CD14-positive monocyte (primary cell): ENCODE data around the gene HOXB3. TPM values are rescaled to one million over a fixed set of nuclear protein-coding genes. Genes with fewer than 3 reads are reported as not detected.
A peak's percentile ranks its signal among the peaks of the same experiment; 100 is the strongest.

Experiments
- DNase-seq, 3 donors: peaks; one replicate each; pipeline ENCODE4 v3.0.0-alpha.2; 2011 to 2022
- H2AFZ ChIP-seq: 2 replicates; pipeline ENCODE4 v1.6.0; 2012; ENCODE audit warnings: mild to moderate bottlenecking, low read depth, low read length, inconsistent platforms; ENCODE audit not compliant: insufficient read depth, poor library complexity, severe bottlenecking
- H3K27ac ChIP-seq, 2 donors: 1 replicate in 1 of 2; 2 replicates in 1 of 2; pipeline ENCODE4 v1.5.1; 2012 to 2013; ENCODE audit warnings: low read length in 2 of 2, control low read depth in 1 of 2, inconsistent platforms in 1 of 2, low read depth in 1 of 2, mild to moderate bottlenecking in 1 of 2
- H3K27me3 ChIP-seq, 2 donors: one replicate each; pipeline versions ENCODE4 v1.6.0 to v1.6.1; 2011 to 2013; ENCODE audit warnings: low read length in 2 of 2; ENCODE audit not compliant: control insufficient read depth in 2 of 2, insufficient read depth in 2 of 2
- H3K36me3 ChIP-seq, 2 donors: replicated peaks in 1 of 2; 1 replicate in 1 of 2; 2 replicates in 1 of 2; pipeline versions ENCODE4 v1.5.1 to v1.6.1; 2012 to 2013; ENCODE audit warnings: low read length in 2 of 2, control low read depth in 1 of 2, inconsistent platforms in 1 of 2, mild to moderate bottlenecking in 1 of 2; ENCODE audit not compliant: insufficient read depth in 2 of 2, control insufficient read depth in 1 of 2
- H3K4me1 ChIP-seq, 2 donors: 1 replicate in 1 of 2; 2 replicates in 1 of 2; pipeline versions ENCODE4 v1.5.1 to v1.6.1; 2012 to 2013; ENCODE audit warnings: low read length in 2 of 2, control low read depth in 1 of 2, inconsistent platforms in 1 of 2, mild to moderate bottlenecking in 1 of 2, moderate library complexity in 1 of 2; ENCODE audit not compliant: insufficient read depth in 2 of 2, control insufficient read depth in 1 of 2
- H3K4me2 ChIP-seq: replicated peaks from 2 replicates; pipeline ENCODE3; 2012; ENCODE audit warnings: low read length, moderate library complexity, mild to moderate bottlenecking; ENCODE audit not compliant: poor library complexity, severe bottlenecking; ENCODE audit errors: extremely low read depth
- H3K4me3 ChIP-seq, 3 experiments: fragments of 200-600 bp in 1 of 3; sonication (generic) in 1 of 3; replicated peaks in 1 of 3; 1 replicate in 2 of 3; 2 replicates in 1 of 3; pipeline ENCODE4 v1.5.1; 2011 to 2013; ENCODE audit warnings: low read length in 3 of 3, mild to moderate bottlenecking in 3 of 3, control low read depth in 2 of 3, low read depth in 2 of 3, inconsistent platforms in 1 of 3, moderate library complexity in 1 of 3
- H3K79me2 ChIP-seq: 2 replicates; pipeline ENCODE4 v1.6.0; 2012; ENCODE audit warnings: mild to moderate bottlenecking, control low read depth, inconsistent platforms, low read length, moderate library complexity; ENCODE audit not compliant: insufficient read depth
- H3K9ac ChIP-seq: 2 replicates; pipeline ENCODE4 v1.6.0; 2017; ENCODE audit warnings: low read length, mild to moderate bottlenecking; ENCODE audit not compliant: insufficient read depth, poor library complexity, severe bottlenecking
- H3K9me3 ChIP-seq, 2 donors: replicated peaks in 1 of 2; 1 replicate in 1 of 2; 2 replicates in 1 of 2; pipeline versions ENCODE4 v1.5.1 to v1.6.1; 2012 to 2013; ENCODE audit warnings: low read length in 2 of 2, control low read depth in 1 of 2; ENCODE audit not compliant: control insufficient read depth in 1 of 2, insufficient read depth in 1 of 2
- H4K20me1 ChIP-seq: 2 replicates; pipeline ENCODE4 v1.6.0; 2012; ENCODE audit warnings: mild to moderate bottlenecking, low read length, control low read depth, moderate library complexity; ENCODE audit not compliant: insufficient read depth
- H3K27ac Mint-ChIP-seq, 7 donors: one replicate each; pipeline ENCODE4 v1.8.0; 2020; ENCODE audit warnings: mild to moderate bottlenecking in 7 of 7, mixed read lengths in 7 of 7, moderate library complexity in 6 of 7, inconsistent platforms in 2 of 7
- H3K27me3 Mint-ChIP-seq, 3 donors: one replicate each; pipeline ENCODE4 v1.8.0; 2021 to 2022; ENCODE audit warnings: low read depth in 3 of 3, mild to moderate bottlenecking in 3 of 3, mixed read lengths in 3 of 3, moderate library complexity in 3 of 3, inconsistent platforms in 1 of 3
- H3K36me3 Mint-ChIP-seq, 2 donors: one replicate each; pipeline ENCODE4 v1.8.0; 2020; ENCODE audit warnings: mixed read lengths in 2 of 2, inconsistent platforms in 1 of 2, mild to moderate bottlenecking in 1 of 2
- H3K4me1 Mint-ChIP-seq: one replicate; pipeline ENCODE4 v1.8.0; 2020; ENCODE audit warnings: mild to moderate bottlenecking, mixed read lengths
- H3K4me3 Mint-ChIP-seq, 2 donors: one replicate each; pipeline ENCODE4 v1.8.0; 2020; ENCODE audit warnings: mild to moderate bottlenecking in 2 of 2, mixed read lengths in 2 of 2, moderate library complexity in 1 of 2
- H3K9me3 Mint-ChIP-seq, 7 donors: one replicate each; pipeline ENCODE4 v1.8.0; 2020 to 2022; ENCODE audit warnings: mixed read lengths in 7 of 7, mild to moderate bottlenecking in 6 of 7, moderate library complexity in 6 of 7, inconsistent platforms in 2 of 7
- CTCF ChIP-seq: fragments of 200-600 bp; IDR thresholded peaks from one replicate; pipeline ENCODE4 v1.8.0; 2022; ENCODE audit warnings: antibody characterized with exemption, mild to moderate bottlenecking
- WGBS: methylation state at CpG from one replicate; pipeline ENCODE4 v1.1.5; 2013; ENCODE audit warnings: missing lambda C conversion rate; ENCODE audit not compliant: insufficient coverage; 5-methylcytosine and 5-hydroxymethylcytosine counted together
- intact Hi-C, 2 donors: fragments of 100-400 bp; cut with micrococcal nuclease; formaldehyde crosslinking; loops; one replicate each; pipeline versions ENCODE4 v1.15.0 to v1.15.1; 2023
- polyA plus RNA-seq, 3 donors: library from polyadenylated mRNA; depleted of rRNA in 1 of 3; unstranded in 2 of 3; stranded (reverse) in 1 of 3; fragments of 300-500 nt in 2 of 3; fragments of >200 nt in 1 of 3; fragmentation: Illumina TruSeq in 2 of 3; gene quantifications; 1 replicate in 2 of 3; 2 replicates in 1 of 3; pipeline ENCODE4 v1.2.3, GENCODE V29; 2012 to 2021

HOXB3 gene
- polyA plus RNA-seq, 3 donors, result 0.56 TPM; not detected in 2

- intact Hi-C loops, result no loop called here
- no peaks in the 10 kb centered on the region for H3K36me3 ChIP-seq
- no peaks in the 10 kb centered on the region for H4K20me1 ChIP-seq
- Mint-ChIP-seq H3K4me1 (peaks cover 36% of the 10 kb centered on the region), H3K27me3 (peaks cover 47 to 76% (median 68%) of the 10 kb centered on the region in 3 donors), H3K4me3 (peak overlapping the region in 1 of 2 donors; percentile 4), H3K27ac (no peak overlapping the region), H3K9me3 (peaks cover 4 to 29% (median 16%) of the 10 kb centered on the region in 7 donors), H3K36me3 (peaks cover 10 to 16% of the 10 kb centered on the region in 2 donors)
- H3K4me2 ChIP-seq, result no peak overlapping the region
- H3K4me3 ChIP-seq, result no peak overlapping the region
- no peak for DNase-seq
- WGBS, result 86% methylated on average over 3 of the region's 7 CpGs
- H3K9ac ChIP-seq, result no peak overlapping the region
- TF ChIP-seq CTCF, result no peak
- peaks cover 28 to 38% of the 10 kb centered on the region in 2 donors for H3K4me1 ChIP-seq
- H3K79me2 ChIP-seq, result no peaks in the 10 kb centered on the region
- no peak overlapping the region for H2AFZ ChIP-seq
- peaks cover 0 to 9% of the 10 kb centered on the region in 2 donors for H3K9me3 ChIP-seq
- peaks cover 49 to 91% of the 10 kb centered on the region in 2 donors for H3K27me3 ChIP-seq
- H3K27ac ChIP-seq, result no peak overlapping the region
Observed at GRCh38 chr17:48575066-48575582, 14.9 kb downstream of the HOXB3 start.

GRCh38 chr17:48574505-48575065, 15.5 kb downstream of the HOXB3 start:
- no peak overlapping the region for H3K27ac ChIP-seq
- intact Hi-C loops, result no loop called here
- Mint-ChIP-seq H3K4me3 (peak overlapping the region in 1 of 2 donors; percentile 8), H3K27me3 (peaks cover 42 to 72% (median 64%) of the 10 kb centered on the region in 3 donors), H3K36me3 (peaks cover 7 to 14% of the 10 kb centered on the region in 2 donors), H3K9me3 (peaks cover 4 to 24% (median 13%) of the 10 kb centered on the region in 7 donors), H3K27ac (no peak overlapping the region), H3K4me1 (peaks cover 34% of the 10 kb centered on the region)
- no peak for TF ChIP-seq CTCF
- DNase-seq, result no peak
- no peak overlapping the region for H3K9ac ChIP-seq
- H3K27me3 ChIP-seq, result peaks cover 49 to 91% of the 10 kb centered on the region in 2 donors
- peaks cover 0 to 9% of the 10 kb centered on the region in 2 donors for H3K9me3 ChIP-seq
- H2AFZ ChIP-seq, result no peak overlapping the region
- no peaks in the 10 kb centered on the region for H4K20me1 ChIP-seq
- H3K4me1 ChIP-seq, result peaks cover 28 to 38% of the 10 kb centered on the region in 2 donors
- H3K79me2 ChIP-seq, result no peaks in the 10 kb centered on the region
- H3K4me2 ChIP-seq, result no peak overlapping the region
- 100% methylated on average over 4 of the region's 8 CpGs for WGBS
- no peaks in the 10 kb centered on the region for H3K36me3 ChIP-seq
- H3K4me3 ChIP-seq, result no peak overlapping the region
